Esophagus muscularis mucosa (tissue), 4 donors: ENCODE results near the gene CCR1. TPM values are rescaled to one million over a fixed set of nuclear protein-coding genes. Genes with fewer than 3 reads are reported as not detected.
"Not testable (repeated sequence)": the region's sequence is repeated elsewhere in the genome, so short reads cannot be mapped to it uniquely, and the experiment has no call there.

Experiments
- DNase-seq: peaks from one replicate; pipeline ENCODE4 v3.0.0-alpha.2; 2017; ENCODE audit errors: extremely low spot score
- H3K27ac ChIP-seq, 4 donors: fragments of 200-600 bp; sonication (generic); replicated peaks in 1 of 4; 1 replicate in 3 of 4; 2 replicates in 1 of 4; pipeline ENCODE4 v1.5.1; 2016 to 2019; ENCODE audit warnings: mild to moderate bottlenecking in 1 of 4
- H3K27me3 ChIP-seq, 4 donors: fragments of 200-600 bp; sonication (generic); one replicate each; pipeline versions ENCODE4 v1.5.1 to v1.6.0; 2016 to 2019
- H3K36me3 ChIP-seq, 4 donors: fragments of 200-600 bp; sonication (generic); one replicate each; pipeline ENCODE4 v1.5.1; 2016 to 2019
- H3K4me1 ChIP-seq, 4 donors: fragments of 200-600 bp; sonication (generic); one replicate each; pipeline ENCODE4 v1.5.1; 2016 to 2019
- H3K4me3 ChIP-seq, 4 donors: fragments of 200-600 bp; sonication (generic); 1 replicate in 2 of 4; 2 replicates in 2 of 4; pipeline ENCODE4 v1.5.1; 2016 to 2019; ENCODE audit warnings: mild to moderate bottlenecking in 4 of 4, moderate library complexity in 1 of 4
- H3K9me3 ChIP-seq, 4 donors: fragments of 200-600 bp; sonication (generic); 1 replicate in 3 of 4; 2 replicates in 1 of 4; pipeline ENCODE4 v1.5.1; 2016 to 2019
- EP300 ChIP-seq: sonication (generic); formaldehyde crosslinking; IDR thresholded peaks from one replicate; pipeline ENCODE4 v1.6.1; 2017; ENCODE audit warnings: antibody characterized with exemption
- POLR2A ChIP-seq: fragments of 450-650 bp; IDR thresholded peaks from one replicate; pipeline ENCODE4 v1.6.1; 2017; ENCODE audit warnings: antibody characterized with exemption, moderate library complexity, mild to moderate bottlenecking, low read depth
- POLR2AphosphoS5 ChIP-seq, 2 donors: sonication (generic); formaldehyde crosslinking; IDR thresholded peaks; one replicate each; pipeline ENCODE4 v1.6.1; 2017; ENCODE audit warnings: antibody characterized with exemption in 2 of 2
- WGBS: methylation state at CpG from one replicate; pipeline ENCODE4 v1.1.5; 2018; 5-methylcytosine and 5-hydroxymethylcytosine counted together
- intact Hi-C: fragments of 100-400 bp; cut with DNase I; formaldehyde crosslinking; loops from one replicate; pipeline ENCODE4 v1.15.1; 2023
- total RNA-seq, 4 donors: library from RNA; depleted of rRNA; stranded (reverse); fragments of >200 nt; gene quantifications; one replicate each; pipeline versions ENCODE4 v1.1.0 to v1.2.1, GENCODE V29; 2016
- TF ChIP-seq, protein P1 (sequence below), 3 experiments: fragments of 200-600 bp in 2 of 3; fragments of 450-650 bp in 1 of 3; sonication (generic) in 2 of 3; IDR thresholded peaks; one replicate each; pipeline ENCODE4 v1.5.1; 2017 to 2019; ENCODE audit warnings: antibody characterized with exemption in 3 of 3, mild to moderate bottlenecking in 2 of 3, moderate library complexity in 1 of 3

Gene CCR1
- total RNA-seq, 4 donors from 2014 or later: 5.3 to 42.1 (median 6.5) TPM

DNA sequence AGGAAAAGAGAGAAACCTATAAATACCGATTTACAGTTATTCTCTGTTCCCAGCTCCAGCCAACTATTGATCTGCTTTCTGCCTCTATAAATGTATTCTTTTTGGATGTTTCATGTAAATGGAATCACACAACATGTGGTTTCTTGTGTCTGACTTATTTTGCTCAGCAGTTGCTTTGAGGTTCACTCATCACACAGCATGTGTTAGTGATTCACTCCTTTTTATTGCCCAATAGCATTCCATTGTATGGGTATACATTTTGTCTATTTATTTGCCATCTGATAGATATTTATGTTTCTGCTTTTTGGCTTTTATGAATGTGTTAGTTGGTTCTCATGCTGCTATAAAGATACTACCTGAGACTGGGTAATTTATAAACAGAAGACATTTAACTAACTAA, 23.6 kb downstream of the CCR1 start:
- H3K4me3 ChIP-seq: no peak overlapping the region

DNA sequence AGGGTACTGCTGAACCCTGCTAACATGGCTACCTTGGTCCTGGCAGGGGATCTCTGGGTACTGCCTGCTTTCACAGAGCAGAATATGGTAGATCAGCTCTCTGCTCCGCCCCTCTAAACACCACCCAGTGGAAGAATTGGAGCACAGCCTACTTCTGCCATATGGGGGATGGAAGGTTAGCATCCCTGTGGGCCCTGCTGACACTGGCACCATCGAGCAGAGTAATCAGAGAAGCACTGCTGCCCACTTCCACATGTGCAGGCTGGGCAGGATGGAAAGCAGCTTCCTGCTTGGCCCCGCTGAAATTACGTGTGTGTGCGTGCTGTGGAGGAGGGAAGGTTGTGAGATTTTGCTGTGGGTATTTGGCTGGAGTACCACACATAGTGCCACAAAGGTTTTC, 24.8 kb downstream of the CCR1 start:
- WGBS: 71% methylated on average over 5 of the region's 5 CpGs
- Histone ChIP-seq H3K4me3 (no peak overlapping the region), H3K4me1 (no peaks in the 10 kb centered on the region), H3K27me3 (peaks cover 0 to 6% (median 0%) of the 10 kb centered on the region in 4 donors), H3K36me3 (no peaks in the 10 kb centered on the region), H3K27ac (no peak overlapping the region), H3K9me3 (no peaks in the 10 kb centered on the region)
- no peak for DNase-seq
- TF ChIP-seq POLR2A: no peak
- no peak for TF ChIP-seq POLR2AphosphoS5 (IDR thresholded peaks at IDR 0.05)
- TF ChIP-seq, protein P1, sequence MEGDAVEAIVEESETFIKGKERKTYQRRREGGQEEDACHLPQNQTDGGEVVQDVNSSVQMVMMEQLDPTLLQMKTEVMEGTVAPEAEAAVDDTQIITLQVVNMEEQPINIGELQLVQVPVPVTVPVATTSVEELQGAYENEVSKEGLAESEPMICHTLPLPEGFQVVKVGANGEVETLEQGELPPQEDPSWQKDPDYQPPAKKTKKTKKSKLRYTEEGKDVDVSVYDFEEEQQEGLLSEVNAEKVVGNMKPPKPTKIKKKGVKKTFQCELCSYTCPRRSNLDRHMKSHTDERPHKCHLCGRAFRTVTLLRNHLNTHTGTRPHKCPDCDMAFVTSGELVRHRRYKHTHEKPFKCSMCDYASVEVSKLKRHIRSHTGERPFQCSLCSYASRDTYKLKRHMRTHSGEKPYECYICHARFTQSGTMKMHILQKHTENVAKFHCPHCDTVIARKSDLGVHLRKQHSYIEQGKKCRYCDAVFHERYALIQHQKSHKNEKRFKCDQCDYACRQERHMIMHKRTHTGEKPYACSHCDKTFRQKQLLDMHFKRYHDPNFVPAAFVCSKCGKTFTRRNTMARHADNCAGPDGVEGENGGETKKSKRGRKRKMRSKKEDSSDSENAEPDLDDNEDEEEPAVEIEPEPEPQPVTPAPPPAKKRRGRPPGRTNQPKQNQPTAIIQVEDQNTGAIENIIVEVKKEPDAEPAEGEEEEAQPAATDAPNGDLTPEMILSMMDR (IDR thresholded peaks at IDR 0.05): no peak
- intact Hi-C loops: no loop called here

More for the DNA sequence above, 23.6 kb downstream of the CCR1 start:
- Histone ChIP-seq H3K9me3 (no peaks in the 10 kb centered on the region), H3K27me3 (peaks cover 0 to 6% (median 0%) of the 10 kb centered on the region in 4 donors), H3K36me3 (no peaks in the 10 kb centered on the region), H3K27ac (no peak overlapping the region), H3K4me1 (no peaks in the 10 kb centered on the region)
- WGBS: 90% methylated on average over 1 of the region's 1 CpG
- DNase-seq: no peak
- intact Hi-C loops: no loop called here
- TF ChIP-seq POLR2AphosphoS5 (IDR thresholded peaks at IDR 0.05): no peak

DNA sequence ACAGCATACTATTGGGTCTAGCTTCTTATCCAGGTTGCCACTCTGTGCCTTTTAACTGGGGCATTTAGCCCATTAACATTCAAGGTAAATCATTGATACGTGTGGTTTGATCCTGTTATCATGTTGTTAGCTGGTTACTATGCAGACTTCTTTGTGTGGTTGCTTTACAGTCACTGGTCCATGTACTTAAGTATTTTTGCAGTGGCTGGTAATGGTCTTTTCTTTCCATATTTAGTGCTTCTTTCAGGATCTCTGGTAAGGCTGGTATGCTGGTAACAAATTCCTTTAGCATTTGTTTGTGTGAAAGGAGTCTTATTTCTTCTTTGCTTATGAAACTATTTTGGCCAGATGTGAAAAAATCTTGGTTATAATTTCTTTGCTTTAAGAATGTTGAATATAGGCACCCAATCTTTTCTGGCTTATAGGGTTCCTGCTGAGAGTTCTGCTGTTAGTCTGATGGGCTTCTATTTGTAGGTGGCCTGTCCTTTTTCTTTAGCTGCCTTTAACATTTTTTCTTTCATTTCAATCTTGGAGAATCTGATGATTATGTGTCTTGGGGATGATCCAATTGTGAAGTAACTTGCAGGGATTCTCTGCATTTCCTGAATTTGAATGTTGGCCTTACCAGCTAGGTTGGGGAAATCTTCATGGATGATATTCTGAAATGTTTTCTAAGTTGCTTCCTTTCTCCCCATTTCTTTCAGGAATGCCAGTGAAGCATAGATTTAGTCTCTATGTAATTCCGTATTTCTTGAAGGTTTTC, 39.3 kb downstream of the CCR1 start:
- peaks cover 0 to 13% (median 8%) of the 10 kb centered on the region in 4 donors for H3K9me3 ChIP-seq
- no peak overlapping the region for H3K27ac ChIP-seq
- DNase-seq: no peak
- intact Hi-C loops: no loop called here
- no peaks in the 10 kb centered on the region for H3K36me3 ChIP-seq
- no peaks in the 10 kb centered on the region for H3K4me1 ChIP-seq
- H3K27me3 ChIP-seq: no peaks in the 10 kb centered on the region
- H3K4me3 ChIP-seq: no peak overlapping the region
- TF ChIP-seq POLR2A: no peak
- no peak for TF ChIP-seq EP300
- no peak for TF ChIP-seq POLR2AphosphoS5 (IDR thresholded peaks at IDR 0.05)
- TF ChIP-seq, protein P1 (IDR thresholded peaks at IDR 0.05): no peak
- WGBS: 79% methylated on average over 2 of the region's 2 CpGs

DNA sequence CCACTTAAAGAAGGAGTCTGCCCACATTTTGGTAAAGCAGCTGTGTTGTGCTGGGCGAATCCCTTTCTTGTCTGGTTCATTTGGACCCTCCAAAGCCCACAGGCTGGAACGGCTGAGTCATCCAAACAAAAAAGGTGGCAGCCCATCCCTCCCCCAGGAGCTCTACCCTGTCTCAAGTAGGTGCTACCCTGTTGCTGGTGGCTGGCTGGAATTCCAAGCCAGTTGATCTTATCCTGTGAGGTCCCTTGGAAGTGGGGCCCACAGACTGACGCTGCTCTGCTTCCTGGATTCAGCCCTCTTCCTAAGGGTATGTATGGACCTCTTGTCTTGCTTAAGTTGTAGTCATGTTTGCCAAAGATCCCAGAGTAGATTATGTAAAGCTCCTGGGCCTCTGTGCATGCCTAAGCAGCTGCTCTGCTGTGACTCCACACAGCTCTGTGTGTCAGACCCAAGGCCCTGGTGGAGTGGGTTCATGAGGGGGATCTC, 44.5 kb downstream of the CCR1 start:
- no peak overlapping the region for H3K27ac ChIP-seq
- H3K9me3 ChIP-seq: peaks cover 0 to 13% (median 8%) of the 10 kb centered on the region in 4 donors
- 82% methylated on average over 3 of the region's 3 CpGs for WGBS
- intact Hi-C loops: no loop called here
- no peak for DNase-seq
- H3K36me3 ChIP-seq: no peaks in the 10 kb centered on the region
- TF ChIP-seq POLR2A: no peak
- no peak for TF ChIP-seq POLR2AphosphoS5 (IDR thresholded peaks at IDR 0.05)
- no peaks in the 10 kb centered on the region for H3K27me3 ChIP-seq
- H3K4me3 ChIP-seq: no peak overlapping the region
- H3K4me1 ChIP-seq: no peaks in the 10 kb centered on the region

DNA sequence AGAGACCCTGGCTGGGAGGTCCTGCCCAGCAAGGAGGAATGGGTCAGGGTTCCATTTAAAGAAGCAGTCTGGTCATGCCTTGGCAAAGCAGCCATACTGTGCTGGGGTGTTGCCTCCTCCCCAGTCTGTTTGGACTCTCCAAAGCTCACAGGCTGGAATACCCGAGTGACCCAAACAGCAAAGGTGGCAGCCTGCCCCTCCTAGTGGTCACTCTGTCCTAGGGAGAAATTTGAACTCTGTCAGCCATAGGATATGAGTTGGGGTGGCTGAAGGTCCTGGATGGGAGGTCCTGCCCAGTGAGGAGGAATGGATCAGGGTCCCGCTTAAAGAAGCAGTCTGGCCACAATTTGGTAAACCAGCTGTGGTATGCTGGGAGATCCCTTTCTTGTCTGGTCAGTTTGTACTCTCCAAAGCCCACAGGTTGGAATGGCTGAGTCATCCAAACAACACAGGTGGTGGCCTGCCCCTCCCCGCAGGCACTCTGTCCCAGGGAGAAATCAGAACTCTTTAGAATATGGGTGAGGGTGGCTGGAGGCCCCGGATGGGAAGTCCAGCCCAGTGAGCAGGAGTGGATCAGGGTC, 45.0 kb downstream of the CCR1 start:
- 85% methylated on average over 4 of the region's 4 CpGs for WGBS
- Histone ChIP-seq H3K4me1 (no peaks in the 10 kb centered on the region), H3K4me3 (no peak overlapping the region), H3K9me3 (peaks cover 0 to 11% (median 6%) of the 10 kb centered on the region in 4 donors), H3K27me3 (no peaks in the 10 kb centered on the region), H3K27ac (no peak overlapping the region), H3K36me3 (no peaks in the 10 kb centered on the region)
- TF ChIP-seq EP300 (no peak), POLR2A (no peak)
- intact Hi-C loops: no loop called here
- no peak for DNase-seq

DNA sequence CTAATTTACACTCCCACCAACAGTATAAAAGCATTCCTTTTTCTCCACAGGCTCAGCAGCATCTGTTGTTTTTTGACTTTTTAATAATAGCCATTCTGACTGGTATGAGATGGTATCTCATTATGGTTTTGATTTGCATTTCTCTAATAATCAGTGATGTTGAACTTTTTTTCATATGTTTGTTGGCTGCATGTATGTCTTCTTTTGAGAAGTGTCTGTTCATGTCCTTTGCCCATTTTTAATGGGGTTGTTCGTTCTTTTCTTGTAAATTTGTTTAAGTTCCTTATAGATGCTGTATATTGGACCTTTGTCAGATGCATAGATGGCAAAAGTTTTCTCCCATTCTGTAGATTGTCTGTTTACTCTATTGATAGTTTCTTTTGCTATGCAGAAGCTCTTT, 50.4 kb downstream of the CCR1 start:
- H3K4me1 ChIP-seq, intact Hi-C loops, H3K27me3 ChIP-seq, DNase-seq, H3K9me3 ChIP-seq, H3K4me3 ChIP-seq, H3K36me3 ChIP-seq, H3K27ac ChIP-seq: not testable (repeated sequence)
- 74% methylated on average over 1 of the region's 1 CpG for WGBS
